H1 (cell line): ENCODE results near the gene TRAF6. TPM values are rescaled to one million over a fixed set of nuclear protein-coding genes. Genes with fewer than 3 reads are reported as not detected.

ENCODE experiments used
- CHD7 ChIP-seq: fragments of 300-600 bp; sonication (generic); IDR thresholded peaks from 2 replicates; pipeline ENCODE4 v1.7.1; 2012; ENCODE audit warnings: low read length, moderate library complexity, mild to moderate bottlenecking, inconsistent platforms; ENCODE audit not compliant: insufficient replicate concordance
- SIX5 ChIP-seq: IDR thresholded peaks from 2 replicates; pipeline ENCODE4 v1.6.1; 2011; ENCODE audit warnings: mild to moderate bottlenecking, low read depth, low read length
- polyA plus RNA-seq, 7 experiments: library from polyadenylated mRNA; depleted of rRNA in 3 of 7; stranded (reverse) in 5 of 7; unstranded in 2 of 7; fragments of >200 nt in 5 of 7; fragments of 200-250 nt in 2 of 7; gene quantifications; 1 replicate in 5 of 7; 2 replicates in 1 of 7; 4 replicates in 1 of 7; pipeline versions ENCODE4 v1.2.1 to v1.2.3, GENCODE V29; 2011 to 2013; ENCODE audit warnings: missing spikeins in 2 of 7, mixed read lengths in 2 of 7
- total RNA-seq: library from RNA; stranded (reverse); fragmentation: NEBNext Ultra II Directional; extraction: Animal tissue kit (Norgen Biotek cat#: 25700); gene quantifications from 2 replicates; pipeline ENCODE4 v1.2.1, GENCODE V29; 2021

Gene TRAF6
- total and polyA plus RNA-seq, 2 of the 8 experiments (the other 6 are each of a cell fraction or from before 2014, with no cell fraction given): 4.6 to 8.8 TPM

- TF ChIP-seq CHD7 (no peak), SIX5 (no peak)
Observed at GRCh38 chr11:36458129-36458915, 51.8 kb downstream of the TRAF6 start (continued).
